ENCODE data around the gene DGKE. TPM values are rescaled to one million over a fixed set of nuclear protein-coding genes. Genes with fewer than 3 reads are reported as not detected.

The DGKE gene
- total and polyA plus RNA-seq, 2 of the 13 experiments (the other 11 are each of a cell fraction or from before 2014, with no cell fraction given), result 3.2 to 5.3 TPM

DNA sequence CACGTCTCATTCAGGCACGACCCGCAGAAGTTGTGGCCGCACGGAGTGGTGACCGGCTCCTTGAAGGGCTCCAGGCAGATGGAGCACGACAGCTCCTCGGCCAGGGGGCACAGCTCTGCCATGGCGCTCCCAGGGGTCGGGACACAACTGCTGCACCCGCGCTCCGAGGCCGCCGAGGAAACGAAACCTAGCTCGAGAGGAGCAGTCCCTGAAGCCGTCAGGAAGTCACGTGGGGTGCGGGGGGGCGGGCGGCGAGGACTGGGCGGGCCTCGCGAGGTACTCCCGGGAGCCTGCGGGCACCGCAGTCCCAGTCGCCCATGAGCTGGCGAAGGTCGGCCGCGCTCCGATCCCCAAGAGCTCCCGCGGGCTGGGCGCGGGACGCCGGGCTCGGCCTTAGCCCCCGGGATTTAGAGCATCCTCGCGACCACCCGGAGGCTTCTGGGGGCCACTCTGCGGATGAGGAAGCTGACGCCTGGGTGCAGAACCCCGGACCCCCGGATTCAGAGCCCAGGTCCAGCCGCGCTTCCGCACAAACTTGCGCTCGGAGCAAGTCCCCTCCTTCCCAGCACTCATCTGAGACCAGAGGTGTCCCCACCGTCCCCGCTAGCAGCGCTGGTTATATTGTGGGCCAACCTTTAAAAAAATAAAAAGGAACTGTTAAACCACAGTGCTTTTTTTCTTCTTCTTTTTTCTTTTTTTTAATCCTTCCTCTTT lies 80.1 kb downstream of the DGKE start, which contains the start of gene TRIM25 (continued):
- TF ChIP-seq, protein P1, sequence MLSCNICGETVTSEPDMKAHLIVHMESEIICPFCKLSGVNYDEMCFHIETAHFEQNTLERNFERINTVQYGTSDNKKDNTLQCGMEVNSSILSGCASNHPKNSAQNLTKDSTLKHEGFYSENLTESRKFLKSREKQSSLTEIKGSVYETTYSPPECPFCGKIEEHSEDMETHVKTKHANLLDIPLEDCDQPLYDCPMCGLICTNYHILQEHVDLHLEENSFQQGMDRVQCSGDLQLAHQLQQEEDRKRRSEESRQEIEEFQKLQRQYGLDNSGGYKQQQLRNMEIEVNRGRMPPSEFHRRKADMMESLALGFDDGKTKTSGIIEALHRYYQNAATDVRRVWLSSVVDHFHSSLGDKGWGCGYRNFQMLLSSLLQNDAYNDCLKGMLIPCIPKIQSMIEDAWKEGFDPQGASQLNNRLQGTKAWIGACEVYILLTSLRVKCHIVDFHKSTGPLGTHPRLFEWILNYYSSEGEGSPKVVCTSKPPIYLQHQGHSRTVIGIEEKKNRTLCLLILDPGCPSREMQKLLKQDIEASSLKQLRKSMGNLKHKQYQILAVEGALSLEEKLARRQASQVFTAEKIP (CRISPR knock-in tag; IDR thresholded peaks at IDR 0.05; ENCODE audit: borderline replicate concordance), result peak; percentile 72; the same call in 1 of the 2 replicates
- TF ChIP-seq EZH2 (conservative IDR thresholded peaks at IDR 0.05; ENCODE audit: low read depth, low read length) (no peak), ZNF749 (CRISPR knock-in tag; IDR thresholded peaks at IDR 0.05; ENCODE audit: borderline replicate concordance) (peak; percentile 90; the same call in 1 of the 2 replicates), SNAI1 (CRISPR knock-in tag; IDR thresholded peaks at IDR 0.05; ENCODE audit: borderline replicate concordance) (peak; percentile 96), FOXK2 (IDR thresholded peaks at IDR 0.05) (no peak), ZZZ3 (CRISPR knock-in tag; IDR thresholded peaks at IDR 0.05; ENCODE audit: borderline replicate concordance) (no peak; the same call in 1 of the 2 replicates), ZNF235 (CRISPR knock-in tag; IDR thresholded peaks at IDR 0.05; ENCODE audit: borderline replicate concordance) (peak; percentile 81; the same call in 1 of the 2 replicates), SPEN (CRISPR knock-in tag; IDR thresholded peaks at IDR 0.05; ENCODE audit: low read depth) (peak; percentile 75; the same call in 1 of the 2 replicates), ZFAT (CRISPR knock-in tag; conservative IDR thresholded peaks at IDR 0.05) (peak; percentile 13; the same call in 1 of the 2 replicates), ZNF253 (CRISPR knock-in tag; IDR thresholded peaks at IDR 0.05; ENCODE audit: borderline replicate concordance) (no peak), MED13 (CRISPR knock-in tag; IDR thresholded peaks at IDR 0.05) (peak; percentile 29), XRCC5 (optimal IDR thresholded peaks at IDR 0.05; ENCODE audit: low read length) (no peak), IRF2 (CRISPR knock-in tag; IDR thresholded peaks at IDR 0.05) (peak; percentile 96), KLF9 (CRISPR knock-in tag; IDR thresholded peaks at IDR 0.05; ENCODE audit: low read depth) (no peak), MZF1 (CRISPR knock-in tag; IDR thresholded peaks at IDR 0.05; ENCODE audit: borderline replicate concordance) (no peak), ZNF775 (CRISPR knock-in tag; IDR thresholded peaks at IDR 0.05; ENCODE audit: borderline replicate concordance) (0 out of 2 replicates have a peak, but pooled peaks have one; percentile 67), RBAK (CRISPR knock-in tag; IDR thresholded peaks at IDR 0.05) (peak; percentile 98), FIP1L1 (IDR thresholded peaks at IDR 0.05; ENCODE audit: borderline replicate concordance, insufficient read depth, low read depth, low read length) (0 out of 2 replicates have a peak, but pooled peaks have one; percentile 37), ZNF251 (CRISPR knock-in tag; IDR thresholded peaks at IDR 0.05) (peak; percentile 87), ZMYM2 (CRISPR knock-in tag; IDR thresholded peaks at IDR 0.05) (peak; percentile 1; the same call in 1 of the 2 replicates), HMG20A (CRISPR knock-in tag; IDR thresholded peaks at IDR 0.05; ENCODE audit: borderline replicate concordance) (no peak)
- TF ChIP-seq, protein P2, sequence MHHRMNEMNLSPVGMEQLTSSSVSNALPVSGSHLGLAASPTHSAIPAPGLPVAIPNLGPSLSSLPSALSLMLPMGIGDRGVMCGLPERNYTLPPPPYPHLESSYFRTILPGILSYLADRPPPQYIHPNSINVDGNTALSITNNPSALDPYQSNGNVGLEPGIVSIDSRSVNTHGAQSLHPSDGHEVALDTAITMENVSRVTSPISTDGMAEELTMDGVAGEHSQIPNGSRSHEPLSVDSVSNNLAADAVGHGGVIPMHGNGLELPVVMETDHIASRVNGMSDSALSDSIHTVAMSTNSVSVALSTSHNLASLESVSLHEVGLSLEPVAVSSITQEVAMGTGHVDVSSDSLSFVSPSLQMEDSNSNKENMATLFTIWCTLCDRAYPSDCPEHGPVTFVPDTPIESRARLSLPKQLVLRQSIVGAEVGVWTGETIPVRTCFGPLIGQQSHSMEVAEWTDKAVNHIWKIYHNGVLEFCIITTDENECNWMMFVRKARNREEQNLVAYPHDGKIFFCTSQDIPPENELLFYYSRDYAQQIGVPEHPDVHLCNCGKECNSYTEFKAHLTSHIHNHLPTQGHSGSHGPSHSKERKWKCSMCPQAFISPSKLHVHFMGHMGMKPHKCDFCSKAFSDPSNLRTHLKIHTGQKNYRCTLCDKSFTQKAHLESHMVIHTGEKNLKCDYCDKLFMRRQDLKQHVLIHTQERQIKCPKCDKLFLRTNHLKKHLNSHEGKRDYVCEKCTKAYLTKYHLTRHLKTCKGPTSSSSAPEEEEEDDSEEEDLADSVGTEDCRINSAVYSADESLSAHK (CRISPR knock-in tag; IDR thresholded peaks at IDR 0.05; ENCODE audit: borderline replicate concordance), result no peak
- TF ChIP-seq, protein P3, sequence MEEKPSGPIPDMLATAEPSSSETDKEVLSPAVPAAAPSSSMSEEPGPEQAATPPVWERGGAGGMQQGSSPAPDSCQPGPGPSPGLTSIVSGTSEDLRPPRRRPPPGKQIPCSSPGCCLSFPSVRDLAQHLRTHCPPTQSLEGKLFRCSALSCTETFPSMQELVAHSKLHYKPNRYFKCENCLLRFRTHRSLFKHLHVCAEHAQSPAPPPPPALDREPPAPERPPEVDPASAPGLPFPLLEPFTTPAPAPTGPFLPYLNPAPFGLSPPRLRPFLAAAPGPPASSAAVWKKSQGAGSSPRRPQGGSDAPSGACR (CRISPR knock-in tag; IDR thresholded peaks at IDR 0.05), result peak; percentile 94; the same call in 1 of the 2 replicates
- TF ChIP-seq, protein P4, sequence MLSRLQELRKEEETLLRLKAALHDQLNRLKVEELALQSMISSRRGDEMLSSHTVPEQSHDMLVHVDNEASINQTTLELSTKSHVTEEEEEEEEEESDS (CRISPR knock-in tag; IDR thresholded peaks at IDR 0.05; ENCODE audit: borderline replicate concordance), result 0 out of 2 replicates have a peak, but pooled peaks have one; percentile 87
- TF ChIP-seq, protein P5, sequence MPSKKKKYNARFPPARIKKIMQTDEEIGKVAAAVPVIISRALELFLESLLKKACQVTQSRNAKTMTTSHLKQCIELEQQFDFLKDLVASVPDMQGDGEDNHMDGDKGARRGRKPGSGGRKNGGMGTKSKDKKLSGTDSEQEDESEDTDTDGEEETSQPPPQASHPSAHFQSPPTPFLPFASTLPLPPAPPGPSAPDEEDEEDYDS (CRISPR knock-in tag; IDR thresholded peaks at IDR 0.05), result peak; percentile 93

Data from HepG2 (cell line).